Heart left ventricle (tissue), 13 donors: ENCODE results near the gene CAMSAP2.

Source experiments
- CTCF ChIP-seq, 12 donors: fragments of 200-600 bp; sonication (generic) in 4 of 12; IDR thresholded peaks; one replicate each; pipeline versions ENCODE4 v1.5.0 to v1.8.0; 2018 to 2022; ENCODE audit warnings: antibody characterized with exemption in 12 of 12, mild to moderate bottlenecking in 5 of 12
- POLR2A ChIP-seq, 2 donors: fragments of 450-650 bp; IDR thresholded peaks; one replicate each; pipeline ENCODE4 v1.6.1; 2017; ENCODE audit warnings: antibody characterized with exemption in 2 of 2, mild to moderate bottlenecking in 2 of 2, moderate library complexity in 2 of 2
- donor health status: ischemic (EF 13 %, LVEDD 7.1; RV severe dilation, severe dysfunction).
- donor health status: DM: no; HTN: yes; CAD: no.
- donor health status: DM: no; HTN: no; CAD: no.
- donor health status: ischemic (EF 25% LVEDD 6.9; RV normal size, moderate dysfunction).
- donor health status: ischemic (EF 25% LVEDD 5.7; RV mildly dilated, moderate dysfunction).
- donor health status: ischemic (EF 35%, LVEDD 5.7; RV mildly dilated, moderate dysfunction).
- donor health status: nonischemic (EF 11% LVEDD 7.7; RV severe dilation, severe dysfunction).
- donor health status: DM: yes; HTN: yes; CAD: no.
- donor health status: PGD.
- donor health status: ischemic (EF 29% LVEDD 5.4; RV normal size, mild dysfunction).
- donor health status: nonischemic (EF 23%, LVEDD 6.1; RV moderate dilation, normal function).

GRCh38 chr1:200883118-200883517 is 144.4 kb downstream of the CAMSAP2 start:
- no peak for TF ChIP-seq CTCF (IDR thresholded peaks at IDR 0.05)
- no peak for TF ChIP-seq POLR2A (IDR thresholded peaks at IDR 0.05)
